OCI-LY1 (cell line): ENCODE measurements around the gene PSMA6.

Source experiments
- CTCF ChIP-seq: fragments of 200-600 bp; sonication (generic), shearing (Covaris generic); IDR thresholded peaks from 2 replicates; pipeline ENCODE4 v1.5.1; 2017; ENCODE audit warnings: mild to moderate bottlenecking, antibody characterized with exemption, low read length, moderate library complexity, mixed read lengths
- EZH2 ChIP-seq: fragments of 200-600 bp; sonication (generic), shearing (Covaris generic); IDR thresholded peaks from 2 replicates; pipeline ENCODE4 v1.8.0; 2017; ENCODE audit warnings: borderline replicate concordance, mixed run types, mild to moderate bottlenecking, antibody characterized with exemption, low read length, moderate library complexity, mixed read lengths

- TF ChIP-seq CTCF (no peak), EZH2 (no peak)
These were observed 4.7 kb upstream of the PSMA6 start for GRCh38 chr14:35287431-35288013.
